ENCODE results near the gene ZFP36L2. TPM values are rescaled to one million over a fixed set of nuclear protein-coding genes. Genes with fewer than 3 reads are reported as not detected.
"Not testable (repeated sequence)": the region's sequence is repeated elsewhere in the genome, so short reads cannot be mapped to it uniquely, and the experiment has no call there.

Gene ZFP36L2
- total RNA-seq, 2 donors from 2014 or later = 117 to 256 TPM

DNA sequence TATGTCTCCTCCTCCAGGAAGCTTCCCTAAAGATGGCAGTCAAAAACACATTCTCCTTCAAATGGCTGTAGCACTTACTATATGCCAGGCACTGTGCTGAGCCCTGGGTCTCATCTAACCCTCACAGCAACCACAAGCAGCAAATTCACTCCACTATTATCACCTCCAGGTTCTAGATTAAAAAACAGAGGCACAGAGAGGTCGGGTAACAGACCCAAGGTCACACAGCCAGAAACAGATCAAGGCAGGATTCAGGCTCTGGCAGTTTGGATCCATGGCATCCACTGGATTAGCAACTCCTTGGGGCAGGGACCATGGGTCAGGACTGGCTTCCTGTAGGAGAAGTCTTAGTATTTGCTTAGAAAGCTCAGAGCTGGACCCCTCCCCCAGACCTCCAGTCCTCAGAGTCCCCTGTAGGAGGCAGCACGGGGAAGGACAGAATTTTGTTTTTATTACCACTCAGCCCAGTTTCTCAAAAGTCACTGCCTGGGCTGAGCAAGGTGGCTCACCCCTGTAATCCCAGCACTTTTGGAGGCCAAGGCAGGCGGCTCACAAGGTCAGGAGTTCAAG lies 34.4 kb downstream of the ZFP36L2 start:
- H3K4me3 ChIP-seq = no peak overlapping the region
- WGBS = 88% methylated on average over 3 of the region's 3 CpGs
- no peak for TF ChIP-seq POLR2A (IDR thresholded peaks at IDR 0.05)
- TF ChIP-seq, protein P1, sequence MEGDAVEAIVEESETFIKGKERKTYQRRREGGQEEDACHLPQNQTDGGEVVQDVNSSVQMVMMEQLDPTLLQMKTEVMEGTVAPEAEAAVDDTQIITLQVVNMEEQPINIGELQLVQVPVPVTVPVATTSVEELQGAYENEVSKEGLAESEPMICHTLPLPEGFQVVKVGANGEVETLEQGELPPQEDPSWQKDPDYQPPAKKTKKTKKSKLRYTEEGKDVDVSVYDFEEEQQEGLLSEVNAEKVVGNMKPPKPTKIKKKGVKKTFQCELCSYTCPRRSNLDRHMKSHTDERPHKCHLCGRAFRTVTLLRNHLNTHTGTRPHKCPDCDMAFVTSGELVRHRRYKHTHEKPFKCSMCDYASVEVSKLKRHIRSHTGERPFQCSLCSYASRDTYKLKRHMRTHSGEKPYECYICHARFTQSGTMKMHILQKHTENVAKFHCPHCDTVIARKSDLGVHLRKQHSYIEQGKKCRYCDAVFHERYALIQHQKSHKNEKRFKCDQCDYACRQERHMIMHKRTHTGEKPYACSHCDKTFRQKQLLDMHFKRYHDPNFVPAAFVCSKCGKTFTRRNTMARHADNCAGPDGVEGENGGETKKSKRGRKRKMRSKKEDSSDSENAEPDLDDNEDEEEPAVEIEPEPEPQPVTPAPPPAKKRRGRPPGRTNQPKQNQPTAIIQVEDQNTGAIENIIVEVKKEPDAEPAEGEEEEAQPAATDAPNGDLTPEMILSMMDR (IDR thresholded peaks at IDR 0.05) = no peak
- no peak for TF ChIP-seq POLR2AphosphoS5 (IDR thresholded peaks at IDR 0.05)

DNA sequence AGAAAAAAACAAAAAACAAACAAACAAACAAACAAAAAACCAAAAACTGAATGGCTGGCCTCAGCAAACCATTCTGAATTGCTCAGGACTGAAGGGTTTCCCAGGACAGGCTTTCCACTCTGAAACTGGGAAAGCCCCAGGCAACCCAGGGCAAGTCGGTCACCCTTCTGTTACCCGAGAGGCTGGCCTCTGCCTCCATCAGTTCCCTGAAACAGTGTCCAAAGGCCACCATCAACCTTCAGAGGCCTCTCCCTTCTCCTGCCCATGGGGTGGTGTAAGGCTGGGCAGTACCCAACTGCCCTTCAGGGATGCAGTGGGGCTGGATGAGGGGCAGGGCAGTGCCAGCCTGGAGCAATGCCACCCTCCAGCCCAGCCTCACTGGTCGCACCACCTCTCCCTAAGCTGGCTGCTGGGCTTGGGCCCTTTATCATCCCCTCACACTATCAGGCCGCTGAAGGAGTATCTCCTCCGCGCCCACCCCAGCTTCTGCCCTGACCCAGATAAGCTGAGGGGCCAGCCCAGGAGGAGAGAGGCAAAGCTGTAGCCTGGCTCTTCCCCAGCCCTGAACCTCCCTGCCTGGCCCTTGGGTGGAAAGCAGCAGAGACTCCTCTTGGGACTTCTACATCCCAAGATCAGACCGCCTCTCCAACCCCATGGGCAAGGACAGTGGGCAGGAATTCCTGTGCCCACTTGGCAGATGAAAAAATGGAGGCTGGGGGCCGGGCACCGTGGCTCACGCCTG lies 35.9 kb downstream of the ZFP36L2 start:
- H3K9me3 ChIP-seq = no peaks in the 10 kb centered on the region
- intact Hi-C loops (cut with DNase I) = no loop called here
- 94% methylated on average over 10 of the region's 10 CpGs for WGBS
- H3K4me3 ChIP-seq = no peak overlapping the region
- TF ChIP-seq POLR2A (IDR thresholded peaks at IDR 0.05) (no peak), POLR2AphosphoS5 (IDR thresholded peaks at IDR 0.05) (no peak)
- TF ChIP-seq, protein P1 (IDR thresholded peaks at IDR 0.05) = no peak
- H3K27me3 ChIP-seq (replicated peaks; ENCODE audit: insufficient read depth) = no peaks in the 10 kb centered on the region
- H3K27ac ChIP-seq = no peak overlapping the region
- no peaks in the 10 kb centered on the region for H3K36me3 ChIP-seq
- H3K4me1 ChIP-seq (replicated peaks) = peaks cover 4% of the 10 kb centered on the region
- no peak for DNase-seq (ENCODE audit: low spot score)

More for the DNA sequence above, 34.4 kb downstream of the ZFP36L2 start:
- H3K4me1 ChIP-seq (replicated peaks) = no peaks in the 10 kb centered on the region
- H3K9me3 ChIP-seq = no peaks in the 10 kb centered on the region
- intact Hi-C loops (cut with DNase I) = no loop called here
- H3K27me3 ChIP-seq (replicated peaks; ENCODE audit: insufficient read depth) = no peaks in the 10 kb centered on the region
- H3K27ac ChIP-seq = no peak overlapping the region
- no peaks in the 10 kb centered on the region for H3K36me3 ChIP-seq
- no peak for DNase-seq (ENCODE audit: low spot score)

DNA sequence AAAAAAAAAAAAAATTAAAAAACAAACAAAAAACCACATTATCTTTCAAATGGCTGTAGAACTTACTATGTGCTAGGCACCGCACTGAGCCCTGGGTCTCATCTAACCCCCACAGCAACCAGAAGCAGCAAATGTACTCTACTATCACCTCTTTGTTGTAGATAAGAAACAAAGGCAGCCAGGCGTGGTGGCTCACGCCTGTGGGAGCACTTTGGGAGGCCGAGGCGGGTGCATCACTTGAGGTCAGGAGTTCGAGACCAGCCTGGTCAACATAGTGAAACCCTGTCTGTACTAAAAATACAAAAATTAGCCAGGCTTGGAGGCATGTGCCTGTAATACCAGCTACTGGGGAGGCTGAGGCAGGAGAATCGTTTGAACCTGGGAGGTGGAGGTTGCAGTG lies 36.5 kb downstream of the ZFP36L2 start:
- H3K27ac ChIP-seq; H3K36me3 ChIP-seq; H3K4me1 ChIP-seq (replicated peaks); H3K4me3 ChIP-seq; H3K27me3 ChIP-seq (replicated peaks; ENCODE audit: insufficient read depth); H3K9me3 ChIP-seq; intact Hi-C loops (cut with DNase I); DNase-seq (ENCODE audit: low spot score): not testable (repeated sequence)
- 93% methylated on average over 7 of the region's 7 CpGs for WGBS

DNA sequence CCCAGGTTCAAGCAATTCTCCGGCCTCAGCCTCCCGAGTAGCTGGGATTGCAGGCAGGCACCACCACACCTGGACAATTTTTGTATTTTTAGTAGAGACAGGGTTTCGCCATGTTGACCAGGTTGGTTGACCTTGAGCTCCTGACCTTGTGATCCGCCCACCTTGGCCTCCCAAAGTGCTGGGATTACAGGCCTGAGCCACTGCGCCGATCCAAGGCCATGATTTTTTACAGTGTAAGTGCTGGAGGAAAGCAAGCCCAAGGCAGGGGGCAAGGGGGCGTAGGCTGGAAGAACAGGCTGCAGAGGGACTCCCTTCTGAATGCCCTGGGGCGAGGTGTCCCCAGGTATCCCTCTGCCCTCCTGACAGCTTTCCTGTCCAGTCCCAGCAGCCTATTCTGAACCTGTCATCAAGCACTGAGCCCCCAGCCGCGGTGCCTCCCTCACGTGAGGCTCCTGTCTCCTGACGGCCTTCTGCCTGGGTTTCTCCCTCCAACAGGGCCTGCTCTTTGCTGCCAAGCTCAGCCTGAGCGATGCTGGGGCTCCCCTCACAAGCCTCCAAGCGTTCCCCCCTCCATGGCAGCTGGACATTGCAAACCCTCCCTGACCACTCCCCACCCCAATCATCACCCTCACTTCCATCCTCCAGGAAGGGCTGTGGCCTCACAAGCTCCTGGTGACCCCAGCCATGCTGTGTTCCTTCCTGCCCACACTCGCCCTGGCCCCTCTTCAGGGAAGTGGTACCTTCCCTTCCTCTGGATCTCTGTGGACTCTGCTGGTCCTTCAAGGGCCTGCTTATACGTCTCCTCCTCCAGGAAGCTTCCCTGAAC lies 37.6 kb downstream of the ZFP36L2 start:
- WGBS = 96% methylated on average over 16 of the region's 16 CpGs
- Histone ChIP-seq H3K4me3 (no peak overlapping the region), H3K27me3 (replicated peaks; ENCODE audit: insufficient read depth) (no peaks in the 10 kb centered on the region), H3K4me1 (replicated peaks) (peaks cover 4% of the 10 kb centered on the region), H3K27ac (no peak overlapping the region), H3K9me3 (no peaks in the 10 kb centered on the region), H3K36me3 (no peaks in the 10 kb centered on the region)
- intact Hi-C loops (cut with DNase I) = no loop called here
- DNase-seq (ENCODE audit: low spot score) = no peak
- no peak for TF ChIP-seq POLR2A (IDR thresholded peaks at IDR 0.05)
- TF ChIP-seq, protein P1 (IDR thresholded peaks at IDR 0.05) = no peak
- TF ChIP-seq POLR2AphosphoS5 (IDR thresholded peaks at IDR 0.05) = no peak

DNA sequence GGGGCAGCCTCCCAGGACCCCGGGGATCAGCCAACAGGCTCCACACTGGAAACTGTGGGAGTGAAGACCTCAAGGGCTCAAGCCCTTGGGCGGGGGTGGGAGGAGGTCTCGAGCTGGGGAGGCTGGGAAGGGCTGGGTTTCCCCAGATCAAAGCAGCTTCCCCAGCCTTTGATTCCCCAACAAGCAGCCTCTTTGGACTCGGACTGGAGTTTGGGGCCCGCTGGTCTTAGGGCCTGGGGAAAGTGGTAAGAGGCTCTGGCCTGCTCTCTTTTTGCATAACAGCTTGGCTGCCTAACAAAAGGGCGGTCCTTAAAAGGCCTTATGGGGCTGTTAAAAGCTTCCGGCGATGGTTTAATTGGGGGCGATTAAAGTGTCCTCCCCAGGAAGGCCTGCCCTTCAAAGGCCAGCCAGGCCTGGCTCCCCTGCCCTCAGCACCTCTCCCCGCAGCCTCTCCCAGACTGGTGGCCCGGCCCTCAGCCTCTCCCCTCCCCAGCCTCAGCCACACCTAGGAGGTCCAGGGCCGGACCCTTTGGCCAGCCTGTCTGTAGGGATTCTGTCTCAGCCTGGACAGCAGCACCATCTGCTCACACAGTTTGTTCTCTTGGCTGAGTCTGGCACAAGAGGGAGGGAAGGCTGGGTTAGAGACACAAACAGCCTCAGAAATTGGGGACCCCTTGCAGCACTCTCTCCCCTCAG lies 39.6 kb downstream of the ZFP36L2 start:
- Histone ChIP-seq H3K4me3 (no peak overlapping the region), H3K27me3 (replicated peaks; ENCODE audit: insufficient read depth) (no peaks in the 10 kb centered on the region), H3K27ac (peak overlapping the region; percentile 25 to 31), H3K4me1 (replicated peaks) (peaks cover 4% of the 10 kb centered on the region), H3K9me3 (no peaks in the 10 kb centered on the region), H3K36me3 (no peaks in the 10 kb centered on the region)
- no peak for DNase-seq (ENCODE audit: low spot score)
- WGBS = 57% methylated on average over 12 of the region's 12 CpGs
- TF ChIP-seq, protein P1 (IDR thresholded peaks at IDR 0.05) = no peak
- no peak for TF ChIP-seq POLR2AphosphoS5 (IDR thresholded peaks at IDR 0.05)
- intact Hi-C loops (cut with DNase I) = no loop called here

All from prostate gland (tissue), 2 donors.